ENCODE measurements around the gene COL4A2. TPM values are rescaled to one million over a fixed set of nuclear protein-coding genes. Genes with fewer than 3 reads are reported as not detected.
A peak's percentile ranks its signal among the peaks of the same experiment; 100 is the strongest.

Gene COL4A2
- polyA plus RNA-seq, 1 donor (not counting 4 experiments of a cell fraction or from before 2014, with no cell fraction given) = 30.7 TPM

GRCh38 chr13:110265341-110265681 lies 41.8 kb upstream of the COL4A2 start:
- Histone ChIP-seq H3K27me3 (ENCODE audit: control insufficient read depth, extremely low read depth, insufficient read depth, low read length) (no peaks in the 10 kb centered on the region), H3K9me3 (ENCODE audit: control insufficient read depth, low read depth, low read length) (no peaks in the 10 kb centered on the region), H3K4me1 (ENCODE audit: control insufficient read depth, extremely low read depth, insufficient read depth, low read length) (peaks cover 41% of the 10 kb centered on the region), H3K27ac (ENCODE audit: control insufficient read depth, insufficient read depth, low read length) (no peak overlapping the region), H2AFZ (ENCODE audit: control insufficient read depth, low read length) (no peak overlapping the region), H3K4me3 (ENCODE audit: control insufficient read depth in 2 of 3, extremely low read depth in 1 of 3, insufficient read depth in 2 of 3, low read depth in 1 of 3, low read length in 3 of 3) (no peak overlapping the region), H3K79me2 (ENCODE audit: control insufficient read depth, insufficient read depth, low read length) (peaks cover 32% of the 10 kb centered on the region), H4K20me1 (ENCODE audit: control insufficient read depth, extremely low read depth, insufficient read depth, low read length) (no peaks in the 10 kb centered on the region), H3K36me3 (ENCODE audit: control insufficient read depth in 2 of 2, extremely low read depth in 1 of 2, insufficient read depth in 2 of 2, low read length in 2 of 2) (no peaks in the 10 kb centered on the region), H3K4me2 (ENCODE audit: control insufficient read depth, extremely low read depth, insufficient read depth, low read depth, low read length) (peak overlapping the region; percentile 72), H3K9ac (ENCODE audit: control insufficient read depth, extremely low read depth, insufficient read depth, low read length) (no peak overlapping the region), H3K9me1 (ENCODE audit: control insufficient read depth, extremely low read depth, insufficient read depth, low read length) (no peaks in the 10 kb centered on the region)
- no peak for TF ChIP-seq EZH2 (IDR thresholded peaks at IDR 0.05; ENCODE audit: low read length)
- no peak for TF ChIP-seq CTCF (optimal IDR thresholded peaks at IDR 0.05 in 1 of 3, IDR thresholded peaks at IDR 0.05 in 1 of 3, conservative IDR thresholded peaks at IDR 0.05 in 1 of 3; ENCODE audit: extremely low read depth in 1 of 3, insufficient read depth in 2 of 3, low read length in 3 of 3)
- DNase-seq (ENCODE audit: low read depth, low spot score) = no peak
- dilution Hi-C loops (cut with MboI; ENCODE audit: extremely low pct_ligation_motif_present, low sequenced_read_pairs) = no loop called here
- no peak for FAIRE-seq

DNA sequence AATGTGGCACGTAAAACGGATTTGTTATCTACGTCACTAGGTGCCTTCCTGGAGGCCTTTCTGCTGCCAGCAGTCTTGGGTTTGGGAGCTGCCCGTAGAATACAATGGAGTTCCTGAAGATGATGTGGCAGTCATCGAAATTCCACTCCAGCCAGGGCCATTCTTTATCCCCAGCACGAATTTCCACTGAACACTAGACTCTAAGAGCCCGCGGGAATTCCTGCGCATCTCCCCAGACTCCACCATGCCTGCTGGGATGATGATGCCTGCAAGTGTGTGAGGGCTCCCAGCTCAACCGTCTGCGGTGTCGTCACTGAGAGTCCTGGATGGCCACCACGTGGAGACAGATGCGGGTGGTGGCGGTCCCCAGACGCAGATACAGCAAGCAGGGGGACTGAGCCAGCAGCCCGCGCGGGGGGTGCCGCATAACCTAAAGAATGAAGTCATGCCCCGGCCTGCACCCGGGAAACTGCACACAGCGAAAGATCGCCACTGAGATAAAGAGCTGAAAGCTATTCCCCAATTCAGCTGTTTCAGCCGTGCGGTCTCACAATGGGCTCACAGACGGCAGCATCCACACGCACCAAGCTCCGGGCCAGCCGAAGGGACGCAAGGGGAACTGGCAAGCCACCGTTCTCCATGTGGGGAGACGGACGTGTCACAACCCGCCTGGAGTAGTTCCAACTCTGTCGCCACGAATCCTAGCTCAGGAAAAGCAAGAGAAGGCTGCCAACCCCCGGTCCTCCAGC lies 41.2 kb upstream of the COL4A2 start:
- FAIRE-seq (peak; percentile 66), DNase-seq (ENCODE audit: low read depth, low spot score) (no peak)
- Histone ChIP-seq H4K20me1 (ENCODE audit: control insufficient read depth, extremely low read depth, insufficient read depth, low read length) (no peaks in the 10 kb centered on the region), H3K79me2 (ENCODE audit: control insufficient read depth, insufficient read depth, low read length) (peaks cover 32% of the 10 kb centered on the region), H3K4me3 (ENCODE audit: control insufficient read depth in 2 of 3, extremely low read depth in 1 of 3, insufficient read depth in 2 of 3, low read depth in 1 of 3, low read length in 3 of 3) (peak overlapping the region in 2 of 3 experiments; percentile 21 to 50), H3K9me3 (ENCODE audit: control insufficient read depth, low read depth, low read length) (no peaks in the 10 kb centered on the region), H3K27ac (ENCODE audit: control insufficient read depth, insufficient read depth, low read length) (no peak overlapping the region), H3K9ac (ENCODE audit: control insufficient read depth, extremely low read depth, insufficient read depth, low read length) (peak overlapping the region; percentile 8), H2AFZ (ENCODE audit: control insufficient read depth, low read length) (peak overlapping the region; percentile 80), H3K27me3 (ENCODE audit: control insufficient read depth, extremely low read depth, insufficient read depth, low read length) (no peaks in the 10 kb centered on the region), H3K36me3 (ENCODE audit: control insufficient read depth in 2 of 2, extremely low read depth in 1 of 2, insufficient read depth in 2 of 2, low read length in 2 of 2) (no peaks in the 10 kb centered on the region), H3K9me1 (ENCODE audit: control insufficient read depth, extremely low read depth, insufficient read depth, low read length) (no peaks in the 10 kb centered on the region), H3K4me2 (ENCODE audit: control insufficient read depth, extremely low read depth, insufficient read depth, low read depth, low read length) (peak overlapping the region; percentile 72), H3K4me1 (ENCODE audit: control insufficient read depth, extremely low read depth, insufficient read depth, low read length) (peaks cover 41% of the 10 kb centered on the region)
- dilution Hi-C loops (cut with MboI; ENCODE audit: extremely low pct_ligation_motif_present, low sequenced_read_pairs) = no loop called here
- TF ChIP-seq EZH2 (IDR thresholded peaks at IDR 0.05; ENCODE audit: low read length) = no peak
- no peak for TF ChIP-seq CTCF (optimal IDR thresholded peaks at IDR 0.05 in 1 of 3, IDR thresholded peaks at IDR 0.05 in 1 of 3, conservative IDR thresholded peaks at IDR 0.05 in 1 of 3; ENCODE audit: extremely low read depth in 1 of 3, insufficient read depth in 2 of 3, low read length in 3 of 3)

Measured in keratinocyte (primary cell).